8988T (cell line): ENCODE results near the gene CEP128.
"Not testable (repeated sequence)": the region's sequence is repeated elsewhere in the genome, so short reads cannot be mapped to it uniquely, and the experiment has no call there.

Experiments
- DNase-seq: peaks from one replicate; pipeline ENCODE4 v3.0.0; 2011

CEP128 gene

DNA sequence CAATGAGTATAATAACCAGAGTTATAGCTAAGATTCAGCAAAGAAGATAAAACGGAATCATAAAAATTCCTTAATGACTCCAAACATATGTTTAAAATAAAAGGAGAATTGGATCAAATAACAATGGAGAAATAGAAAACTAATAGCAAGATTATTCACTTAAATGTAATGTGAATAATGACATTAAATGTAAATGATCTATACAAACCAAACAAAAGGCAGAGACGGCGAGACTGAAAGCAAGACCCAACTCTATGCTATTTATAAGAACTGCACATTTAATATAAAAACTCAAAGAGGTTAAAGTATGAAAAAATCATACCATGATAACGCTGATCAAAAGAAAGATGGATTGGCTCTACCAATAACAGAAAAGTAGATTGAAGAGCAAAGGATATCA is 10.0 kb upstream of the CEP128 start:
- no peak for DNase-seq

DNA sequence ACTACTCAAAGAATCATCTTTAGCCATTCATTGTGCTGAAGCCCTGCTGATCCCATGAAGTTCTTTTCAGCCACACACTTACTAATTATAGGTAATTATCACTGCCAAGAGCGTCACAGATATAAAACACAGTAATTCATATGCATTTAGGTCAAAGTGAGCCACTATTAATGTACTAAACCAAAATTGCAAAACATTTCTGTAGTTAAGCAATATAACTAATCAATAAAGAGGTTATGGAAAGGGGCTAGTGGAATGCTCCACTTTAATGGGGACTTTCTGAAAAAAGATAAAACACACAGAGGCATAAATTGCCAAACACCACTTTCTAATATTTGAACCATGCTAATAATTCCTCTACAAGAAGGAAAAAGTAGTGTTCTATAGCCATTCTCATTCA is 6.8 kb upstream of the CEP128 start:
- no peak for DNase-seq

DNA sequence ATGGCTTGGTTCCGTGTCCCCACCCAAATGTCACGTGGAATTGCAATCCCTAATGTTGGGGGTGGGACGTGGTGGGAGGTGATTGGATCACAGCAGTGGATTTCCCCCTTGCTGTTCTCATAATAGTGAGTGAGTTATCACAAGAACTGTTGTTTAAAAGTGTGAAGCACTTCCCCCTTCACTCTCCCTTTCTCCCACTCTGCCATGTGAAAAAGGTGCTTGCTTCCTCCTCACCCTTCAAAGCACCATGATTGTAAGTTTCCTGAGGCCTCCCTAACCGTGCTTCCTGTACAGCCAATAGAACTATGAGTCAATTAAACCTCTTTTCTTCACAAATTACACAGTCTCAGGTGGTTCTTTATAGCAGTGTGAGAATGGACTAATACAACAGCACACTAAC is 5.3 kb upstream of the CEP128 start:
- no peak for DNase-seq

DNA sequence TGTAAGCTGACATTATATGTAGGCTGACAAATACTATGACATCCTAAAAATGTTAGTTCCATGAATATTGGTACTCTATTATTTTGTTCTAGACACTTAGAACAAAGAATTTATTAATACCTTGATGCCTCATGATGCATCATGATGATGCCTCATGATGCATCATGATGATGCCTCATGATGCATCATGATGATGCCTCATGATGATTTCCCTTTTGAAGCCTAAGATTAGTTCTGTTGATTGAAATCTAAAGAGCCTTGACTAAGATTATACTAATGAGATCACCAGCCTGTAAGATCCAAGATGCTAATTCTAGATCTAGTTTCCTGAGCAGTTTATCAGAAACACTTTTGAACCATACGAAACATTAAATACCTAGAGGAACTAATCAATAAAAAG is 4.6 kb upstream of the CEP128 start:
- no peak for DNase-seq

DNA sequence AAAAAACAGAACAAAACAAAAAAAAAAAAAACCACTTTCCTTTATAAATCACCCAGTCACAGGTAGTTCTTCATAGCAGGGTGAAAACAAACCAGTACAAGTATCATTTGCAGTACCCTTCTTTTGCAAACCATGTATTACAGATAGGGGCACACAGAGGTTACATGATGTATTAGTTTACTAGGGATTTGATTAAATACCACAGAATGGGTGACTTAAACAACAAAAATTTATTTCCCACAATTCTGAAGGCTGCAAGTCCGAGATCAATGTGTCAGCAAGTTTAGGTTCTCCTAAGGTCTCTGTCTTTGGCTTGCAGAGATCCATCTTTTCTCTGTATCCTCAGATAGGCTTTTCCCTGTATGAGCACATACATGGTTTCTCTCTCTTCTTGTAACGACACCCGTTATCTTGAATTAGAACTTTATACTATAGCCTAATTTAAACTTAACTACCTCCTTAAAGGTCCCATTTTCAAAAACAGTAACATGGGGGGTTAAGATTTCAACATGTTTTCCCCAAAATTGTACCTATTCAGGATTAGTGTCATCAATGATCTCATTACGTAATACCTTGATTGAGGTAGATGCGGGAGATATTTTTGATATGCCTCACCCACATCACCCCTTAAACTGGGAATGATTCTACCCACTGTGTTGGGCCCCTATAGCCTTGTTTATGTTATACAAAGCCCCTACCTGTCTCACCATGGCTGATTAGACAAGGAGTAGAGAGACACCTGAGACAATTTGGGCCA is 3.5 kb upstream of the CEP128 start:
- no peak for DNase-seq

DNA sequence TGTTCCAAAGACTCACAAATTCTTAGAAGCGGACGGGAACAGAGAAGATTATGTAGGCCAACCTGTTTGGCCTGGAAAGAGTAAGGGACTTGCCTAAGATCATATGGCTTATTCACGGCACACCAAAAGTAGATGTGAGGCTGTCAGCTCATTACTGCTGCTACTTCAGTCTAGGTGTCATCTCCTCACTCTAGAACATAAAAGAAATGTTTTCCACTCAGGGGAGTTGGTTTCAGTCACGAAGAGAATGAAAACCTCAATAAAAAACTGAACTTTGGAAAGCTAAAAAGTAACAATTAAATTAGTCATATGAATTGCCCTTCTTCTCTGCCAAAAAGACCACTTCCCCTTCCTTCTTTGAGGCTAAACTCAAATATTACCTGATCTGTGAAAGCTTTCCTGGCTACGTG is 658 bp upstream of the CEP128 start:
- no peak for DNase-seq

DNA sequence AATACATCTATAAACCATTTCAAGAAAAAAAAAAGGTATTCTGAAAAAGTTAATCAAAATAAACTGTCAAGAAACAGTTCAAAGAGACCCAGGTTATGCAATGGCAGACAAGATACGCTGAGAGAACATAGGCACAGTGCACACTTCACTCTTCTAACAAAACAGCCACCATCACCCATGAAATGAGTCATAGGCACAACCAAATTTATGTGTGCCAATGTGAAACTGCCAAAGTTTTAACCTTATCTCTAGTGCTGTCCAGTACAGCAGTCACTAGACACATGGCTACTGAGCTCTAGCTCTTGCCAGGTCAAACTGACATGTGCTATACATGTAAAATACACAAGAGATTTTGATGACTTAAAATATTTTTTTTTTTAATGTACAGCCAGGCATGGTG is 1.4 kb downstream of the CEP128 start:
- no peak for DNase-seq

DNA sequence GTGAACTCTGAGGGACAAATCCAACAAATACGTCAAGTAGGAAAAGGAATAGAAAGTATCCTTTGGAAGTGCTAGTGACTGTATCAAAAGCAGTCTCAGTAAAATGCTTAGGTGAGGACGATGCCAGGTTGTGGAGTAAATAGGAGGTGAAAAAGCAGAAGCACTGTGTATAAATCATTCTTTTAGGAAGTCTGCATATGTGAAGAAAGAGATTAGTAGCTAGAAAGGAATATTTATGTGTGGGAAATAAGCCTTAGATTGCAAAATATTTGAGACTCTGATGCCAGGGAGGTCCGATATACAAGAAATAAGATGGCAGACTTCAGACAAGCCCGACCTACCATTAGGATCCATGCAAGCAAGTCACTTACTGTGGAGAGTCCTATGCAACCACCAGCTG is 7.9 kb downstream of the CEP128 start:
- DNase-seq: no peak

DNA sequence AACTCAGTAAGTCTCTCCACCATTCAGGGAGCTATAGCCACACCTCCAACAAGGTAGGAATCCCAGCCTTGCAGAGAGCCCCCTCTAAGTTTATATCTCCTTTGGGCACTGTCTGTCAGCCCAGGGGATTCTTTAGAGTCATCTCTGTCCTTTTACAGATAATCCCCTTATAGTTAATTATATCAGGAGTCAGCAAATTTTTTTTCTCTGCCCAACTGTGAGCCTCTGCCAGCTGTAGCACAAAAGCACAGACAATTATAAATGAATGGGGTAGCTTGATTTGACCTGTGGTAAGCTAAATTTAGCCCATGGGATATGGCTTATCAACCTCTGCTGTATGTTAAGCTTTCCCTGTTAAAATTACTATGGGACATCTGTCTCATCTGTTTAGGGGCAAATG is 8.3 kb downstream of the CEP128 start:
- no peak for DNase-seq

DNA sequence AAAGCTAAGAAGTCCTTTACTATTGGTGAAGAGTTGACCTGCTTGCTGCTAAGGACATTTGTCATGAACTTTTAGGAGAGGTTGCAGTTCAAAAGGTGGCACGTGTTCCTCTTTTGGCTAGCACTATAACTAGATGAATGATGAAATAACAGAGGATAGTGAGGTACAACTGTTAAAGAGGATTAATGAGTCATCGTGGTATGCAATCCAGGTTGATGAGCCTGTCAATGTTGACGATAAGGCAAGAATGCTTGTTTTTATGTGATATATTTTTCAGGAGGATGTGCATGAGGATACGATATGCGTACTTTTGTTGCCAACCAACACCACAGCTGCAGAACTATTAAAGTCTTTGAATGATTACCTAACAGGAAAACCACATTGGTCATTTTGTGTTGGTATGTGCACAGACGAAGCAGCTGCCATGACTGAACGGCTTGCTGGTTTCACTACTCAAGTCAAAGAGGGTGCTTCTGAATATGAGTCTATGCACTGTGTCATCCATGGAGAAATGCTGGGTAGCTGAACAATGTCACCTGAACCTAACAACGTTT is 10.6 kb downstream of the CEP128 start:
- no peak for DNase-seq

DNA sequence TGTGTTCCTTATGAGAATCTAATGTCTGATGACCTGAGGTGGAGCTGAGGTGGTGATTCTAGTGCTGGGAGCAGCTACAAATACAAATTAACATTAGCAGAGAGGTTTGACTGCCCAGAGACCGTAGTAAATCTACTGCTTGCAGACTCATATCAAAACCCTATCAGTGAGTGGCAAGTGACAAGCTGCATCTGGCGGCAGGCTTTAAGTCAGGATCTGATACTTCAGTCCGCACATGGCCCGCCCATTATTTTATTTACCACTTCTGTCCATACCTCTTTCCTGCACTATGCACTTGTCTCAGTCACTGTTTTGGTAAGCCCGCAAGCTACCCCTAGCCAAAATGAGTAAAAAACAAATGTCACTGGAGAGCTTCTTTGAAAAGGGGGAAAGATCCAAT is 11.4 kb downstream of the CEP128 start:
- DNase-seq: no peak

DNA sequence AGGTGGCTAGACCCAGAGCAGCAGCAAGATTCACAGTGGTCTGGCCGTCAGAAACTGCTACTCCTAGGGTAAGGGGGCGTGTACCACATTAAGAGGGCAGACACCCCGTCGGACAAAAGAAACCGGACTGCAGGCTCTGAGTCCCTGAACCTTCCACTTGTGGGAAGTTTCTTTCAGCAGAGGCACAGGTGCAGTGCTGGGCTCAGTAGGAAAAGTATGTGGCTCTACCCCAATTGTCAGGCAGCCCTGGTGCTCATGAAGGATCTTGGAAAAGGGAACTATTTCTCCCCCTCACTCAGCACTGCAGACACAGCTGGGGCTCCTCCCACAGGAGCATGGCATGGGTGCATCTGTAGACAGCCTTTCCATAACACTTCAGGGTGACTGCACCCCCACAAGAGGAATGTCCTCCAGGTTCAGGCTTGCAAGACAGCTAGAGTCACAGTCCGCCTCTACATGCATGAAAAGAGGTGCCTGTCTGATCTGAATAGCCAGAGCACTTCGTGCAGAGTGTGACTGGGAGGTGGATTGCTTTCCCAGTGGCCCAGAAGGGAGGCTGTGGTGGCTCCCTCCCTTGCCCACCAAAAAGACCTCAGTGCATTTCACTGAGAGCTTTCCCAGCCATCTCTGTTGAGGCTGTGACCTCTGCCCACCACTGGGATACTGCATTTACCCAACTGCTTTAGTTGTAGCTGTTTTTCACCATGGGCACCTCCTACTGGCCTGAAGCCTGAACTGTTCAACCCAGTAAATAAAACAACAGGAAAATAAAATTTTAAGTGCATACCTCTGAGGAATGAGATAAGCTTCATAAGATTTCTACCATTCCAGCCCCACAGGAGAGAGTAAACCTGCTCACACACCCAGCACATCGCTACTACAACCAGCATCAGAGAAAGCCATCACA is 14.2 kb downstream of the CEP128 start:
- no peak for DNase-seq

DNA sequence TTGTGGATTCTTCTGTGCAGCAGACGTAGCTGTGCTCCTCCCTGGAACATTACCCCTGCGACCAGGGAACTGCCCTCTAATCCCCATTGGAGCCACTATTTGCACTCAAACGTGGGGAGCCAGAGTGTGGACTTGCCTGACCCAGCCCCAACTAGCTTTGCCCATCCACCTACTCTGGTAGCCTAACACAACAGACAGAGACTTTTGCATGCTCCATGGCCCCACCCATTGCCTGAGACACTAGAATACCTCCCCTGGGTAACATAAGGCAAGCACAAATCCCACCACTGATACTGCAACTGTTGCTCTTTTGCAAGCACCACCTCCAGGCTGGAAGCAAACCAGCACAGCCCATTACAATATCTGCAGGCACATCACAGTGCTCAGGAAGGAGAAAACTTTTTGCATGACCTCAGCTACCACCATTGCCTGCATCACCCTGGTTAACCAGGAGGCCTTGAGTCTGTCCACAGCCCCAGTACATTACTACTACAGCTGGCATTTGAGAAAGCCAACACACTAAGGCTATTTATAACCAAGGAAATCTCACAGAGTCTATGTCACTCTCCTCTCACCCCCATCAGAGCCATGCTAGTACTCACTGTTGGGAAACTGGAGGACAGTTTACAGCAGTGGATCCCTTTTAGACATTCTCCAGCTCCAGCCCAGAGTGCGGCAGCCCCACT is 15.0 kb downstream of the CEP128 start:
- DNase-seq: no peak

DNA sequence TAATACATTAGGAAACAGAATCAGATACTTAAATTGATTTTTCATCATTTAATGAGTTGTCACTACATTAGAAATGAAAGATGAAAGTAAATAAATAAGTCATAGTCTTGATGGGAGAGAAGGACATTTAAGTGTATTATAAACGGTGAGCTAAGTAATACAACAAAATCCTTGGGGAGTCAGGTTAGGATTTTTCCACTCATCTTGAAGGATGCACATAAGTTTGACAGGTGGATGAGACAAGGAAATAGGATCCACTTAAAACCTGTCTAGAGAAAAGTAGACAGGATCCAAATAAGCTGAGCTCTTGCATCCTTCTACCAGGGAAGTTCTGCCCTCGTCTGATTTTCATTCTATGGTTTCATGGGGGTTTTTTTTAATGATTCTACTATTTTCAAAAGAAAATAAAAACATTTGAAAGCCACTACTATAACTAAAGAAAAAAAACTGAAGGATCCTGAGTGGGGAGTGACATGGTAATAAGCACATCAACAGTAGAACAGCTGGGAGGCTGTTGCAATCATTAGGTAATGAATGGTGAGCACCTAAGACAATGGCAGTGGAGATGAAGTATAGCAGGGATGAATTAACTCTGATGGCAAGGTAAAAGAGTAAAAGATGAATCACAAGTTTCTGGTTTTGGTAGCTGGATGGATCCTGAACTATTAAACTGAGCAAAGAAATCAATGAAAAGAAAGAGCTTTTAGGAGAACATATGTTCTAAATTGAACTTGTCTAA is 17.0 kb downstream of the CEP128 start:
- no peak for DNase-seq

DNA sequence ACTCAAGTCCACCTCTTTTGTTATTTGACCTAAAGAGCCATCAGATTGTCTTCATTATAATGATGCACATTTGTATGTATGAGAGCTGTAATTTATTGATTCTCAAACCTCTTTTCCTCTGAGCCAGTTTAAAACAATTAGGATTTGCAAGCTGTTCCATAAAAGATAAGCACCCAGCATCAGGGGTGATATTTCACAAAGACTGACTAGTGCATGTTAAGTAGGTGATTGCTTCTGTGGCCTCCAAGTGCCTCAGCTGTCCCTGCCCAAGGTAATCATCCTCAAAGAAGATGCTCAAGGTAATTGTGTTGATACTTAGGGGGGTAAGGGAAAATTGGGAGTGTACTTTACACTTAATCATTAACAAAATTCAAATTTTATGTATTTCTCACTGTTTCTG is 18.2 kb downstream of the CEP128 start:
- no peak for DNase-seq

DNA sequence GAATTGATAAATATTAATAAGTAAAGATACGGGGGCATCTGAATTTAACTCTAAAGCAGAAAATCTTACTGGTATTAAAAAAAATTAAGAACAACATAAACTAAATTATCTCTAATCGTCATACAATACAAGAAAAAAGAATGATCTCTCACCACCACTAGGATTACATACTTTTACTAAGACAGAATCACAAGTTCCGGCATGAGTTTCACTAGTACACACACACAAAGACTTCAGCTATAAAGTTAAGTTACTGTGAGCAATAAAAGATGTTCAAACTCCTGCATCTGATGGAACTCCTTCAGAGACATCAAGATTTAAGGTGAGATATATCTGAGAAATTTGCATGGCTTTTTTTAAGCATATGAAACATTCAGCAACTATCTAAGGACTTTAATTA is 21.9 kb downstream of the CEP128 start:
- no peak for DNase-seq

DNA sequence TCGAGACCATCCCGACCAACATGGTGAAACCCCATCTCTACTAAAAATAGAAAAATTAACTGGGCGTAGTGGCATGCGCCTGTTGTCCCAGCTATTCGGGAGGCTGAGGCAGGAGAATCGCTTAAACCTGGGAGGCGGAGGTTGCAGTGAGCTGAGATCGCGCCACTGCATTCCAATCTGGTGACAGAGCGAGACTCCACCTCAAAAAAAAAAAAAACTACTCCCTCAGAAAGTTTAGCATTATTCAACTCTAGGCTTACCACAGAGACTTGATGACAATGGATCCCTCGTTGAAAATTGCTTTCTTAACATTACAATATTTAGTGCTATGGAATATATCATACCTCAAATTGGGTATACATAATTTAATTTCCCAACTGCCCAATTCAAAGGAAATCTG is 29.5 kb downstream of the CEP128 start:
- not testable (repeated sequence) for DNase-seq

DNA sequence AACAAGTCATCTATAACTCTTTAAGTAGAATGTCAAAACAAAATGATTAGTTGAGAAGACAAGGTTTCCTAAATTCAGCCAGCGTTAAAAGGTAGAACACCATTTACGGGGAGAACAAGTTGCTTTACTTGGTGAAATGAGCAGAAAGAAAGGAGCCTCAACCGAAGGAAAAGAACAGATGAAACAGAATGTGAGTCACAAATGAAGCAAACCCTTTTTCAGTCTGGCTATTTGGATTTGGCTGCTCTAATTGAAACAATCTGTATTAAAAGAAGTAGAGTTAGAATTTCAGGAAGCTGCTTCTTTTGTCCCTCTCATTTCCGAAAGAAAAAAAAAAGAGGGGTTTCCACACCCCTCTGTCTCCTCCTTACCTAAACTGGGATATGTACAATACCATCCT is 34.6 kb downstream of the CEP128 start:
- no peak for DNase-seq

DNA sequence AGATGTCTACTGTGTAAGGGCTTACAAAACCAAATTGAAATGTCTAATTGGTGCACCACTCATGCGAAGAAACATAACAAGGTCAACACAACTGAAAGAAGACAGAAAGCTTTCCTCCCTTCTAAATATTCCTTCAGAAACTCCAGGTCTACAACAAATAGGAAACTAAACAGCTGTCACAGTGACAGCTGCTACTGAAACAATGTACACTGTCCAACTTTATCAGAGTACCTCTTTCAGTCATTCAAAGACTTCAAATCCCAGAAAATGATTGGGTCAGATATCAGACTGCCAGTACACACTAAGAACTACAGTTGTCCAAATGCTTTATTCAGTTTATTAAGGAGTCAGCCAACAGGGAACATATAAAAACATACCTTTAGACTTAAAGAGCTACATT is 35.2 kb downstream of the CEP128 start:
- no peak for DNase-seq

DNA sequence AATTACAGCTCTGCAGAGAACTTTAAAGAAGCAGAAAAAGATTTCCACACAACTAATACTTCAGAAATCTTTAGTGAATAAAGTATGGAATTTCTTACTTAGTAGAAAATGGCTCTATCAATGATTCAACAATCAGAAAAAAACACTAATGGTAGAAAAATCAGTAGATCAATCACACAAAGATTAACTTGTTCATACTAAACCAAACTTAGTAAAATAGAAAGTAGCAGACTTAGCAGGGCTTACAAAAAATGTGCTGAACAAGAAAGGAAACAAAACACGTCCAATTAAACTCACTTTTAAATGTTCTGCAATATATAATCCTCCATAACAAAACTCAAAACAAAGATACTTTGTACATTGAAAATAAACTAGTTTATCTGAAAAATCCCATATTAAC is 38.9 kb downstream of the CEP128 start:
- DNase-seq: no peak

DNA sequence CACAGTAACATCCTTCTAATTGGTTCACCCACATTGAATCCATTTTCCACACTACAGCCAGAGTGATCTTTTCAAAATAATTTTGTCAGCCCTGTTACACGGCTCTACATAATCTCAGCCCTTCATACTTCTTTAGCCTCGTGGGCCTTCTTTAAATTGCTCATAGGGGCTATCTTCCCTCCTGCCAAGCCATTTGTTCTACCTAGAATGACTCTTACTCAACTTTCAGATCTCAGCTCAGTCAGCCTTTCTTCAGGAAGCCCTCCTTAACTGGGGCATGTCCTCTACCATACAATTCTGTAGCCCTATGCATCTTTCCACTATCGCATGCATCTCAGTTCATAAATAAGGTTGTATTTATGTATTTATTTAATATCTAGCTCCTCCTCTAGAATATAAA is 39.7 kb downstream of the CEP128 start:
- DNase-seq: no peak

DNA sequence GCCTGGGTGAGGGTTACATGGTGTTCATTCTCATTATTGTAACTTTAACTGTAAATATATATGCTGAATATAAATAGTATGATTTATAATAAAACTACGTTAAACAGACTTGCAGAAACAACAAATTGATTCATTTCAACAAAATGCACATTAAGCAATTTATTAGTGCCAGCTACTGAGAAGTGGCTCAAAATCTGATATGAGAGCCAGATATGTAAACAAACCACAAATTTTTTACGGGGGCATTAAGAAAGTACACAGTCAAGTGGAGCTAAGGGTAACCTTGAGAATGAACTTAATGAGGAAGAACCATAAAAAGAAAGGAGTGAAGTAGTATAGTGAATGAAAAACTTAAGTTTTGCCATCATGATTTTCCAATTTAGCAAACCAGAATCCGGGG is 40.3 kb downstream of the CEP128 start:
- DNase-seq: no peak

DNA sequence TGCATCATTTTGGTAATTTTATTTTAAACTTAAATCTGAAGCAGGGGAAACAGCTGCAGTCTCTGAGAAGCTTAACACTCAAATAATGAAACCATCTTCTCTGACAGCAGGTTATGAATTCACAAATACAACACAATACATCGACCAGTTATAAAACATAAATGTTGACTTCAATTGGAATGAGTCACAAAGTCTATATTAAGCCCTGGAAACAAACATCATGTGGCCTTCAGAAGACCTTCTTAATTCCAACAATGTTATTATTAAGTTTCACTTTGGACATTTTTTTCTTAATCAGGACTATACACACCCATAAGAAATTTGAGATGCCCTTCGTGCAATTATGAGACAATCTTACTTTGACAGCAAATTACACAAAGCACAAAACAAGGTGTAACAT is 68.9 kb downstream of the CEP128 start:
- no peak for DNase-seq
